ENCODE data around the gene C1QTNF9B.

Gene C1QTNF9B

GRCh38 chr13:23859904-23860303 lies 37.4 kb downstream of the C1QTNF9B start:
- H3F3A ChIP-seq (ENCODE audit: insufficient read depth): 0 out of 2 replicates have a peak, but pooled peaks cover 3% of the 10 kb centered on the region
- no peak overlapping the region for H3K9ac ChIP-seq (ENCODE audit: low read length)
- H3K27ac ChIP-seq (ENCODE audit: low read depth, low read length): no peak overlapping the region
- H3K79me2 ChIP-seq (ENCODE audit: insufficient read depth, low read length): no peaks in the 10 kb centered on the region
- TF ChIP-seq CTCF (IDR thresholded peaks at IDR 0.05; ENCODE audit: insufficient read depth, low read length, poor library complexity, severe bottlenecking) (no peak), EZH2phosphoT487 (conservative IDR thresholded peaks at IDR 0.05; ENCODE audit: low read length) (no peak)
- H3K9me2 ChIP-seq (replicated peaks; ENCODE audit: insufficient read depth, low read length): no peaks in the 10 kb centered on the region
- H3K4me3 ChIP-seq (ENCODE audit: insufficient read depth, low read length, poor library complexity, severe bottlenecking): no peak overlapping the region
- H3K4me2 ChIP-seq (ENCODE audit: low read depth, low read length, poor library complexity, severe bottlenecking): no peak overlapping the region
- no peak overlapping the region for H2AFZ ChIP-seq (ENCODE audit: low read depth, low read length, severe bottlenecking)
- no peaks in the 10 kb centered on the region for H3K9me3 ChIP-seq (ENCODE audit: insufficient read depth, low read length)
- no peaks in the 10 kb centered on the region for H3K36me3 ChIP-seq (ENCODE audit: low read length)
- no peaks in the 10 kb centered on the region for H4K20me1 ChIP-seq (ENCODE audit: low read depth, low read length)
- H3K27me3 ChIP-seq (ENCODE audit: low read length): no peaks in the 10 kb centered on the region

GRCh38 chr13:23859455-23859854 lies 37.8 kb downstream of the C1QTNF9B start:
- Histone ChIP-seq H3K27ac (ENCODE audit: low read depth, low read length) (no peak overlapping the region), H4K20me1 (ENCODE audit: low read depth, low read length) (no peaks in the 10 kb centered on the region), H3K36me3 (ENCODE audit: low read length) (no peaks in the 10 kb centered on the region), H2AFZ (ENCODE audit: low read depth, low read length, severe bottlenecking) (no peak overlapping the region), H3F3A (ENCODE audit: insufficient read depth) (0 out of 2 replicates have a peak, but pooled peaks cover 3% of the 10 kb centered on the region), H3K9me3 (ENCODE audit: insufficient read depth, low read length) (no peaks in the 10 kb centered on the region), H3K4me2 (ENCODE audit: low read depth, low read length, poor library complexity, severe bottlenecking) (no peak overlapping the region), H3K27me3 (ENCODE audit: low read length) (no peaks in the 10 kb centered on the region), H3K9ac (ENCODE audit: low read length) (no peak overlapping the region), H3K79me2 (ENCODE audit: insufficient read depth, low read length) (no peaks in the 10 kb centered on the region), H3K9me2 (replicated peaks; ENCODE audit: insufficient read depth, low read length) (no peaks in the 10 kb centered on the region), H3K4me3 (ENCODE audit: insufficient read depth, low read length, poor library complexity, severe bottlenecking) (no peak overlapping the region)
- TF ChIP-seq CTCF (IDR thresholded peaks at IDR 0.05; ENCODE audit: insufficient read depth, low read length, poor library complexity, severe bottlenecking) (no peak), EZH2phosphoT487 (conservative IDR thresholded peaks at IDR 0.05; ENCODE audit: low read length) (no peak)

GRCh38 chr13:23858546-23858945 lies 38.8 kb downstream of the C1QTNF9B start:
- TF ChIP-seq EZH2phosphoT487 (conservative IDR thresholded peaks at IDR 0.05; ENCODE audit: low read length) (no peak), CTCF (IDR thresholded peaks at IDR 0.05; ENCODE audit: insufficient read depth, low read length, poor library complexity, severe bottlenecking) (no peak)
- Histone ChIP-seq H4K20me1 (ENCODE audit: low read depth, low read length) (no peaks in the 10 kb centered on the region), H3K9me3 (ENCODE audit: insufficient read depth, low read length) (no peaks in the 10 kb centered on the region), H3K9me2 (replicated peaks; ENCODE audit: insufficient read depth, low read length) (no peaks in the 10 kb centered on the region), H3K4me3 (ENCODE audit: insufficient read depth, low read length, poor library complexity, severe bottlenecking) (no peak overlapping the region), H3K27me3 (ENCODE audit: low read length) (no peaks in the 10 kb centered on the region), H2AFZ (ENCODE audit: low read depth, low read length, severe bottlenecking) (no peak overlapping the region), H3K4me2 (ENCODE audit: low read depth, low read length, poor library complexity, severe bottlenecking) (no peak overlapping the region), H3K79me2 (ENCODE audit: insufficient read depth, low read length) (no peaks in the 10 kb centered on the region), H3K9ac (ENCODE audit: low read length) (no peak overlapping the region), H3F3A (ENCODE audit: insufficient read depth) (0 out of 2 replicates have a peak, but pooled peaks cover 3% of the 10 kb centered on the region), H3K27ac (ENCODE audit: low read depth, low read length) (no peak overlapping the region), H3K36me3 (ENCODE audit: low read length) (no peaks in the 10 kb centered on the region)
